Testis (tissue), 3 donors: ENCODE measurements around the gene TMEM61. TPM values are rescaled to one million over a fixed set of nuclear protein-coding genes. Genes with fewer than 3 reads are reported as not detected.

Experiments
- DNase-seq: peaks from one replicate; pipeline ENCODE4 v3.0.0-alpha.2; 2019
- H3K27ac ChIP-seq, 2 donors: fragments of 200-600 bp; sonication (generic); one replicate each; pipeline ENCODE4 v1.5.1; 2019
- H3K27me3 ChIP-seq: fragments of 200-600 bp; sonication (generic); one replicate; pipeline ENCODE4 v1.5.1; 2019
- H3K36me3 ChIP-seq: fragments of 200-600 bp; sonication (generic); one replicate; pipeline ENCODE4 v1.5.1; 2017; ENCODE audit warnings: low read depth; ENCODE audit errors: missing control alignments
- H3K4me1 ChIP-seq: fragments of 200-600 bp; sonication (generic); one replicate; pipeline ENCODE4 v1.5.1; 2019
- H3K4me3 ChIP-seq, 2 donors: fragments of 200-600 bp; sonication (generic); one replicate each; pipeline ENCODE4 v1.5.1; 2017 to 2019
- H3K9me3 ChIP-seq: fragments of 200-600 bp; sonication (generic); one replicate; pipeline ENCODE4 v1.5.1; 2017
- CTCF ChIP-seq, 3 experiments: fragments of 450-650 bp in 2 of 3; fragments of 200-600 bp in 1 of 3; sonication (generic) in 1 of 3; IDR thresholded peaks; one replicate each; pipeline ENCODE4 v1.5.1; 2016 to 2019; ENCODE audit warnings: antibody characterized with exemption in 3 of 3, mild to moderate bottlenecking in 2 of 3, moderate library complexity in 1 of 3
- POLR2A ChIP-seq: fragments of 450-650 bp; IDR thresholded peaks from one replicate; pipeline ENCODE4 v1.6.1; 2017; ENCODE audit warnings: antibody characterized with exemption, mild to moderate bottlenecking, moderate library complexity
- WGBS, 2 donors: methylation state at CpG; one replicate each; pipeline ENCODE4 v1.1.5; 2018; 5-methylcytosine and 5-hydroxymethylcytosine counted together
- intact Hi-C: fragments of 100-400 bp; cut with DNase I; formaldehyde crosslinking; loops from one replicate; pipeline ENCODE4 v1.15.1; 2023; ENCODE audit warnings: low total_unique reads
- polyA plus RNA-seq: library from polyadenylated mRNA; stranded (reverse); fragments of 350-450 nt; fragmentation: Illumina TruSeq; extraction: RNeasy Lipid Tissue Mini Kit (QIAGEN cat#74804); gene quantifications from one replicate; pipeline ENCODE4 v1.2.3, GENCODE V29; 2014; ENCODE audit warnings: low read depth, low replicate concordance; ENCODE audit not compliant: insufficient read depth
- total RNA-seq, 2 donors: library from RNA; depleted of rRNA; stranded (reverse); fragments of >200 nt; gene quantifications; one replicate each; pipeline ENCODE4 v1.2.3, GENCODE V29; 2016

TMEM61 gene
- total and polyA plus RNA-seq, 3 donors from 2014 or later: 0.31 to 1.4 (median 1.1) TPM

DNA sequence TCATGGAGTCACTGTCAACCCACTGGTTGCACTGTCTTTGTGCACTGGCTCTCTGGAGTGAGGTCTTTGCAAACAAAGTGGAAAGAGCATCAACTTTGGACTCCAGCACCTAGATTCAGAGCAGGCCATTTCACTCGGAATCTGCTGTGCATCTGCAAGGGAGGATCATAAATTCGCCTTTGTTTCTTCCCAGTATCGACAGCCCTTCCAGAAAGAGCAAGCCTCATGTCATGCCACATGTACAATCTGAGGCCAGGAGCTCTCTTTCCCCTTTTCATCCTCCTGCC, 58.1 kb downstream of the TMEM61 start:
- Histone ChIP-seq H3K9me3 (no peaks in the 10 kb centered on the region), H3K27ac (no peak overlapping the region), H3K4me3 (no peak overlapping the region), H3K36me3 (no peaks in the 10 kb centered on the region), H3K4me1 (peaks cover 9% of the 10 kb centered on the region), H3K27me3 (no peaks in the 10 kb centered on the region)
- intact Hi-C loops: no loop called here
- TF ChIP-seq CTCF (IDR thresholded peaks at IDR 0.05): no peak
- no peak for TF ChIP-seq POLR2A
- WGBS, 2 donors: 65 to 76% methylated on average over 3 of the region's 3 CpGs
- no peak for DNase-seq

GRCh38 chr1:55038974-55039341, 58.5 kb downstream of the TMEM61 start:
- Histone ChIP-seq H3K36me3 (no peaks in the 10 kb centered on the region), H3K27ac (no peak overlapping the region), H3K27me3 (no peaks in the 10 kb centered on the region), H3K4me1 (peaks cover 9% of the 10 kb centered on the region), H3K9me3 (no peaks in the 10 kb centered on the region), H3K4me3 (peak overlapping the region in 1 of 2 donors; percentile 37)
- TF ChIP-seq POLR2A (no peak), CTCF (IDR thresholded peaks at IDR 0.05) (no peak)
- 25 to 30% methylated on average over 9 of the region's 9 CpGs for WGBS, 2 donors
- intact Hi-C loops: no loop called here
- no peak for DNase-seq

DNA sequence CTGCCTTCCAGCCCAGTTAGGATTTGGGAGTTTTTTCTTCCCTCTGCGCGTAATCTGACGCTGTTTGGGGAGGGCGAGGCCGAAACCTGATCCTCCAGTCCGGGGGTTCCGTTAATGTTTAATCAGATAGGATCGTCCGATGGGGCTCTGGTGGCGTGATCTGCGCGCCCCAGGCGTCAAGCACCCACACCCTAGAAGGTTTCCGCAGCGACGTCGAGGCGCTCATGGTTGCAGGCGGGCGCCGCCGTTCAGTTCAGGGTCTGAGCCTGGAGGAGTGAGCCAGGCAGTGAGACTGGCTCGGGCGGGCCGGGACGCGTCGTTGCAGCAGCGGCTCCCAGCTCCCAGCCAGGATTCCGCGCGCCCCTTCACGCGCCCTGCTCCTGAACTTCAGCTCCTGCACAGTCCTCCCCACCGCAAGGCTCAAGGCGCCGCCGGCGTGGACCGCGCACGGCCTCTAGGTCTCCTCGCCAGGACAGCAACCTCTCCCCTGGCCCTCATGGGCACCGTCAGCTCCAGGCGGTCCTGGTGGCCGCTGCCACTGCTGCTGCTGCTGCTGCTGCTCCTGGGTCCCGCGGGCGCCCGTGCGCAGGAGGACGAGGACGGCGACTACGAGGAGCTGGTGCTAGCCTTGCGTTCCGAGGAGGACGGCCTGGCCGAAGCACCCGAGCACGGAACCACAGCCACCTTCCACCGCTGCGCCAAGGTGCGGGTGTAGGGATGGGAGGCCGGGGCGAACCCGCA, 59.1 kb downstream of the TMEM61 start, which contains the start of gene PCSK9:
Gene PCSK9, plus strand, starts transcription at position 207 of the 741 bp plus-strand sequence. Its CDS starts 290 bp downstream, at position 497.
- no peak for TF ChIP-seq POLR2A
- no peak for TF ChIP-seq CTCF (IDR thresholded peaks at IDR 0.05)
- Histone ChIP-seq H3K9me3 (no peaks in the 10 kb centered on the region), H3K36me3 (no peaks in the 10 kb centered on the region), H3K4me1 (peaks cover 9% of the 10 kb centered on the region), H3K27ac (no peak within 1 kb of the TSS), H3K4me3 (peak within 1 kb of the TSS in 1 of 2 donors; percentile 37), H3K27me3 (no peaks in the 10 kb centered on the region)
- 1 to 3% methylated on average over 8 to 66 of the region's 67 CpGs for WGBS, 2 donors
- peak; percentile 33 for DNase-seq
- intact Hi-C loops: no loop called here

DNA sequence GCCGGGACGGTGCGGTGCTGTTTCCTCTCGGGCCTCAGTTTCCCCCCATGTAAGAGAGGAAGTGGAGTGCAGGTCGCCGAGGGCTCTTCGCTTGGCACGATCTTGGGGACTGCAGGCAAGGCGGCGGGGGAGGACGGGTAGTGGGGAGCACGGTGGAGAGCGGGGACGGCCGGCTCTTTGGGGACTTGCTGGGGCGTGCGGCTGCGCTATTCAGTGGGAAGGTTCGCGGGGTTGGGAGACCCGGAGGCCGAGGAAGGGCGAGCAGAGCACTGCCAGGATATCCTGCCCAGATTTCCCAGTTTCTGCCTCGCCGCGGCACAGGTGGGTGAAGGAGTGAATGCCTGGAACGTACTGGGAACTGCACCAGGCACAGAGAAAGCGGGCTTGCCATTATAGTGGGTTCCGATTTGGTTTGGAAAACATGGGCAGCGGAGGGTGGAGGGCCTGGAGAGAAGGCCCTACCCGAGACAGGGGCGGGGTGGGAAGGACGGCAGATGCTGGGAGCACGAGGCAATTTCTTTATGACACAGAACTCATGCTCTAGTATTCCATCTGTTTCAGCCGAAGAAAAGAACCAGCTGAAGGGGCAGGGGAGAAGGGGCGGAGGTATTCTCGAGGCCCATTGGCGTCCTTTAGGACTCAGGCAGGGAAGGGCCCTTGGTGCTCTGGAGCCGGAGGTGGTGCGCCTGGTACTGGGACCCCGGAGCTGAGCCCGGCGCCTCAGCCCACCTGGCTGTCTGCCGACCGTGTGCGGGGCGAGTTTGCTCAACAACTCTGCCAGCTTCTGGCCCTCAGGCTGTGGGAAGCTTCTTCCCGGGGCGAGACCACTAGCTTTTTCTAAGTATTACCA, 59.9 kb downstream of the TMEM61 start:
- Histone ChIP-seq H3K27ac (no peak overlapping the region), H3K36me3 (no peaks in the 10 kb centered on the region), H3K9me3 (no peaks in the 10 kb centered on the region), H3K27me3 (no peaks in the 10 kb centered on the region), H3K4me1 (peaks cover 9% of the 10 kb centered on the region), H3K4me3 (peak overlapping the region in 1 of 2 donors; percentile 37)
- intact Hi-C loops: no loop called here
- TF ChIP-seq POLR2A: no peak
- TF ChIP-seq CTCF (IDR thresholded peaks at IDR 0.05): no peak
- no peak for DNase-seq
- WGBS, 2 donors: 9 to 13% methylated on average over 18 to 49 of the region's 49 CpGs
